H1 (cell line): ENCODE data around the gene ADTRP. TPM values are rescaled to one million over a fixed set of nuclear protein-coding genes. Genes with fewer than 3 reads are reported as not detected.
A peak's percentile ranks its signal among the peaks of the same experiment; 100 is the strongest.

Source experiments
- CTCF ChIA-PET: fragments of 300-600 bp; sonication (Branson Sonifier 250); formaldehyde crosslinking; loops from one replicate; lab custom pipeline; 2021; ENCODE audit not compliant: partially characterized antibody; lab: Charles Lee
- POLR2A ChIA-PET: fragments of 300-600 bp; sonication (Branson Sonifier 250); formaldehyde crosslinking; loops from one replicate; lab custom pipeline; 2021; ENCODE audit warnings: inconsistent platforms; ENCODE audit not compliant: partially characterized antibody; lab: Charles Lee
- DNase-seq, 2 experiments: peaks; one replicate each; pipeline versions ENCODE4 v3.0.0 to v3.0.0-alpha.2; 2010 to 2022; ENCODE audit warnings: low spot score in 2 of 2, low read depth in 1 of 2, mixed read lengths in 1 of 2
- FAIRE-seq: peaks from 2 replicates; lab custom pipeline; 2011; peaks lifted over from hg19 to GRCh38; lab: Jason Lieb, UNC
- H2AFZ ChIP-seq: 2 replicates; pipeline ENCODE4 v1.8.1; 2012; ENCODE audit warnings: low read length, inconsistent platforms
- H2AK5ac ChIP-seq: 2 replicates; pipeline ENCODE4 v1.6.1; 2013; ENCODE audit warnings: low read depth, low read length
- H2BK120ac ChIP-seq: replicated peaks from 2 replicates; pipeline ENCODE3; 2013; ENCODE audit warnings: low read depth, low read length, inconsistent platforms
- H2BK12ac ChIP-seq: 2 replicates; pipeline ENCODE4 v1.6.1; 2013; ENCODE audit warnings: low read depth, low read length
- H2BK15ac ChIP-seq: 2 replicates; pipeline ENCODE4 v1.6.1; 2013; ENCODE audit warnings: low read length
- H2BK20ac ChIP-seq: 2 replicates; pipeline ENCODE4 v1.6.1; 2013; ENCODE audit warnings: low read length
- H2BK5ac ChIP-seq: 2 replicates; pipeline ENCODE4 v1.6.1; 2013; ENCODE audit warnings: low read depth, low read length
- H3K14ac ChIP-seq: 2 replicates; pipeline ENCODE4 v1.6.1; 2013; ENCODE audit warnings: inconsistent platforms; ENCODE audit not compliant: insufficient read length
- H3K18ac ChIP-seq: 2 replicates; pipeline ENCODE4 v1.6.1; 2013; ENCODE audit warnings: low read length; ENCODE audit errors: extremely low read depth
- H3K23ac ChIP-seq: 2 replicates; pipeline ENCODE4 v1.6.1; 2013; ENCODE audit warnings: inconsistent platforms; ENCODE audit not compliant: insufficient read length
- H3K23me2 ChIP-seq: 2 replicates; pipeline ENCODE4 v1.6.1; 2013; ENCODE audit warnings: low read depth, low read length
- H3K27ac ChIP-seq: 2 replicates; pipeline ENCODE4 v1.6.1; 2011; ENCODE audit warnings: low read depth, low read length, inconsistent platforms
- H3K27me3 ChIP-seq, 4 experiments: replicated peaks in 1 of 4; 1 replicate in 1 of 4; 2 replicates in 3 of 4; pipeline versions ENCODE4 v1.6.1 to v1.8.1; 2011 to 2013; ENCODE audit warnings: low read length in 3 of 4, mild to moderate bottlenecking in 3 of 4, inconsistent platforms in 2 of 4, mixed read lengths in 2 of 4, moderate library complexity in 1 of 4; ENCODE audit not compliant: control insufficient read depth in 3 of 4, insufficient read depth in 3 of 4; ENCODE audit errors: extremely low read depth in 1 of 4
- H3K36me3 ChIP-seq, 4 experiments: 2 replicates each; pipeline versions ENCODE4 v1.6.1 to v1.8.1; 2011 to 2013; ENCODE audit warnings: mild to moderate bottlenecking in 4 of 4, low read length in 3 of 4, moderate library complexity in 2 of 4, control low read depth in 1 of 4, inconsistent platforms in 1 of 4; ENCODE audit not compliant: insufficient read depth in 4 of 4, control insufficient read depth in 2 of 4
- H3K4ac ChIP-seq: replicated peaks from 2 replicates; pipeline ENCODE3; 2013; ENCODE audit warnings: low read length, low read depth, mixed read lengths, inconsistent platforms; ENCODE audit not compliant: insufficient read length
- H3K4me1 ChIP-seq, 4 experiments: replicated peaks in 1 of 4; 1 replicate in 1 of 4; 2 replicates in 3 of 4; pipeline versions ENCODE4 v1.6.1 to v1.8.1; 2011 to 2013; ENCODE audit warnings: low read length in 3 of 4, inconsistent platforms in 2 of 4, mixed read lengths in 1 of 4; ENCODE audit not compliant: insufficient read depth in 4 of 4, control insufficient read depth in 3 of 4
- H3K4me2 ChIP-seq, 2 experiments: 2 replicates each; pipeline versions ENCODE4 v1.6.1 to v1.8.1; 2011 to 2013; ENCODE audit warnings: low read depth in 2 of 2, low read length in 2 of 2, control low read depth in 1 of 2, inconsistent platforms in 1 of 2, mild to moderate bottlenecking in 1 of 2; ENCODE audit not compliant: insufficient read depth in 1 of 2
- H3K4me3 ChIP-seq, 4 experiments: fragments of 200-600, 300-600 bp in 1 of 4; sonication (generic), shearing (Covaris generic), sonication (Bioruptor Twin) in 1 of 4; 2 replicates each; pipeline versions ENCODE4 v1.5.1 to v1.8.1; 2011 to 2016; ENCODE audit warnings: low read length in 4 of 4, low read depth in 3 of 4, control low read depth in 2 of 4, inconsistent platforms in 2 of 4, mild to moderate bottlenecking in 2 of 4, mixed read lengths in 1 of 4, moderate library complexity in 1 of 4; ENCODE audit not compliant: insufficient read depth in 2 of 4; ENCODE audit errors: extremely low read depth in 1 of 4
- H3K56ac ChIP-seq: replicated peaks from 2 replicates; pipeline ENCODE3; 2013; ENCODE audit warnings: low read depth, mild to moderate bottlenecking, mixed read lengths, low read length, inconsistent platforms; ENCODE audit not compliant: insufficient read length
- H3K79me1 ChIP-seq: 2 replicates; pipeline ENCODE4 v1.6.1; 2013; ENCODE audit warnings: low read depth, low read length, control low read depth
- H3K79me2 ChIP-seq, 2 experiments: 2 replicates each; pipeline versions ENCODE4 v1.6.1 to v1.8.1; 2012 to 2013; ENCODE audit warnings: low read length in 2 of 2, mild to moderate bottlenecking in 2 of 2, inconsistent platforms in 1 of 2; ENCODE audit not compliant: insufficient read depth in 2 of 2, control insufficient read depth in 1 of 2
- H3K9ac ChIP-seq, 4 experiments: replicated peaks in 1 of 4; 1 replicate in 1 of 4; 2 replicates in 3 of 4; pipeline versions ENCODE4 v1.6.1 to v1.8.1; 2011 to 2013; ENCODE audit warnings: low read depth in 3 of 4, low read length in 3 of 4, control low read depth in 2 of 4, mild to moderate bottlenecking in 2 of 4, moderate library complexity in 2 of 4, inconsistent platforms in 1 of 4; ENCODE audit errors: extremely low read depth in 1 of 4
- H3K9me3 ChIP-seq, 2 experiments: 2 replicates each; pipeline versions ENCODE4 v1.6.1 to v1.8.1; 2012 to 2013; ENCODE audit warnings: mild to moderate bottlenecking in 2 of 2, moderate library complexity in 2 of 2, control low read depth in 1 of 2, inconsistent platforms in 1 of 2, low read depth in 1 of 2, low read length in 1 of 2, mixed read lengths in 1 of 2; ENCODE audit not compliant: insufficient read depth in 2 of 2
- H4K20me1 ChIP-seq, 2 experiments: replicated peaks in 1 of 2; 2 replicates each; pipeline versions ENCODE3 to v1.8.1; 2011 to 2013; ENCODE audit warnings: inconsistent platforms in 2 of 2, low read length in 2 of 2, mild to moderate bottlenecking in 1 of 2; ENCODE audit not compliant: insufficient read depth in 2 of 2, control insufficient read depth in 1 of 2
- H4K5ac ChIP-seq: 2 replicates; pipeline ENCODE4 v1.6.1; 2013; ENCODE audit warnings: low read length, low read depth, mixed read lengths, inconsistent platforms; ENCODE audit not compliant: insufficient read length
- H4K8ac ChIP-seq: 2 replicates; pipeline ENCODE4 v1.8.0; 2013; ENCODE audit warnings: mild to moderate bottlenecking, moderate library complexity, low read length, inconsistent platforms; ENCODE audit not compliant: insufficient read depth; ENCODE audit errors: extremely low read depth
- H4K91ac ChIP-seq: replicated peaks from 2 replicates; pipeline ENCODE3; 2013; ENCODE audit warnings: low read length, mixed read lengths, inconsistent platforms; ENCODE audit not compliant: insufficient read length
- BRCA1 ChIP-seq: IDR thresholded peaks from 2 replicates; pipeline ENCODE4 v1.6.1; 2012; ENCODE audit warnings: low read depth, low read length, improper control_type of control experiment
- MAFK ChIP-seq: IDR thresholded peaks from 2 replicates; pipeline ENCODE4 v1.6.1; 2012; ENCODE audit warnings: low read depth, mild to moderate bottlenecking, improper control_type of control experiment, low read length
- NRF1 ChIP-seq: IDR thresholded peaks from 2 replicates; pipeline ENCODE4 v1.6.1; 2011; ENCODE audit warnings: mild to moderate bottlenecking, low read depth, low read length, improper control_type of control experiment
- PHF8 ChIP-seq: fragments of 200-600 bp; sonication (generic); conservative IDR thresholded peaks from 2 replicates; pipeline ENCODE4 v1.7.1; 2012; ENCODE audit warnings: low read depth, mild to moderate bottlenecking, inconsistent platforms, low read length, moderate library complexity
- RBBP5 ChIP-seq: IDR thresholded peaks from 2 replicates; pipeline ENCODE4 v1.7.1; 2012; ENCODE audit warnings: low read depth, mild to moderate bottlenecking, inconsistent platforms, low read length, moderate library complexity, borderline replicate concordance
- RXRA ChIP-seq: IDR thresholded peaks from 2 replicates; pipeline ENCODE4 v1.6.1; 2011; ENCODE audit warnings: low read depth, mild to moderate bottlenecking, low read length, moderate library complexity; ENCODE audit not compliant: insufficient read depth
- SP2 ChIP-seq: IDR thresholded peaks from 2 replicates; pipeline ENCODE4 v1.6.1; 2012; ENCODE audit warnings: mild to moderate bottlenecking, low read length, inconsistent platforms
- SP4 ChIP-seq: IDR thresholded peaks from 2 replicates; pipeline ENCODE4 v1.6.1; 2012; ENCODE audit warnings: low read length, inconsistent platforms
- SRF ChIP-seq: IDR thresholded peaks from 2 replicates; pipeline ENCODE4 v1.6.1; 2011; ENCODE audit warnings: mild to moderate bottlenecking, low read depth, low read length, moderate library complexity
- TBP ChIP-seq: IDR thresholded peaks from 2 replicates; pipeline ENCODE4 v1.6.1; 2011; ENCODE audit warnings: low read depth, low read length, improper control_type of control experiment
- WGBS, 2 experiments: shearing (Covaris generic) in 1 of 2; methylation state at CpG; one replicate each; pipeline versions ENCODE4 v1.1.6 to v1.1.7; 2013 to 2015; ENCODE audit warnings: low lambda C conversion rate in 2 of 2, mixed read lengths in 2 of 2, inconsistent platforms in 1 of 2, low coverage in 1 of 2, missing lambda C conversion rate in 1 of 2; ENCODE audit not compliant: insufficient replicate concordance in 2 of 2, insufficient coverage in 1 of 2, insufficient read length in 1 of 2; ENCODE audit errors: extremely low coverage in 1 of 2, missing lambda C conversion rate in 1 of 2; 5-methylcytosine and 5-hydroxymethylcytosine counted together
- polyA plus RNA-seq, 7 experiments: library from polyadenylated mRNA; depleted of rRNA in 3 of 7; stranded (reverse) in 5 of 7; unstranded in 2 of 7; fragments of >200 nt in 5 of 7; fragments of 200-250 nt in 2 of 7; gene quantifications; 1 replicate in 5 of 7; 2 replicates in 1 of 7; 4 replicates in 1 of 7; pipeline versions ENCODE4 v1.2.1 to v1.2.3, GENCODE V29; 2011 to 2013; ENCODE audit warnings: missing spikeins in 2 of 7, mixed read lengths in 2 of 7
- total RNA-seq: library from RNA; stranded (reverse); fragmentation: NEBNext Ultra II Directional; extraction: Animal tissue kit (Norgen Biotek cat#: 25700); gene quantifications from 2 replicates; pipeline ENCODE4 v1.2.1, GENCODE V29; 2021
- TF ChIP-seq, protein P1 (sequence below): IDR thresholded peaks from 2 replicates; pipeline ENCODE4 v1.6.1; 2011; ENCODE audit warnings: low read depth, mild to moderate bottlenecking, low read length; ENCODE audit not compliant: insufficient read depth
- TF ChIP-seq, protein P2 (sequence below), 3 experiments: IDR thresholded peaks; 1 replicate in 2 of 3; 2 replicates in 1 of 3; pipeline versions ENCODE4 v1.5.1 to v1.6.1; 2011; ENCODE audit warnings: low read length in 3 of 3, mild to moderate bottlenecking in 3 of 3, inconsistent platforms in 2 of 3, low read depth in 1 of 3, moderate library complexity in 1 of 3; ENCODE audit not compliant: insufficient read depth in 1 of 3; ENCODE audit errors: control extremely low read depth in 1 of 3

ADTRP gene
- total and polyA plus RNA-seq, 2 of the 8 experiments (the other 6 are each of a cell fraction or from before 2014, with no cell fraction given): 0.08 to 0.45 TPM

DNA sequence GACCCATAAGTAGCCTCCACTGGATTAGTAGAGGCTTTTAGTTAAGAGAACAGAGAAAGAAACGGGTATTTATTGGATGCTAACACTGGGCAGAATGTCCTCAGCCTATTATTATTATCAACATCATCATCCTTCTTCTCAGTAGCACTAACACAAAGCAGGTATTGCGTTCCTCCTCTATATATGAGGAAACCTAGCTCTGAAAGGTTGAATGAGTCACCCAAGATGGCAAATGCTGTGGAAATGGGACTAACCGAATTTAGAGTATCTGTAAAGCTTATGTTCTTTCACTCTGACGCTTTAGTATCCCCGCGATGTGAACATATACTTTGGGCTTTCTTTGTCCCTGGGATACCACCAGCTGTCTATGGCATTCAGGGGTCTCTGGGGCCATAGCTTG is 77.0 kb downstream of the ADTRP start:
- Histone ChIP-seq H4K8ac (no peak overlapping the region), H3K4me1 (no peaks in the 10 kb centered on the region), H3K9ac (no peak overlapping the region), H3K4me3 (no peak overlapping the region), H2BK15ac (no peak overlapping the region), H3K4me2 (no peak overlapping the region), H2BK12ac (no peak overlapping the region), H2BK120ac (no peak overlapping the region), H3K27me3 (no peaks in the 10 kb centered on the region), H3K14ac (no peak overlapping the region), H3K79me1 (no peaks in the 10 kb centered on the region), H3K79me2 (no peaks in the 10 kb centered on the region), H3K4ac (no peak overlapping the region), H2AK5ac (no peak overlapping the region), H4K91ac (no peak overlapping the region), H2AFZ (no peak overlapping the region), H3K56ac (no peak overlapping the region), H4K5ac (no peak overlapping the region), H3K23me2 (no peaks in the 10 kb centered on the region), H4K20me1 (no peaks in the 10 kb centered on the region), H3K9me3 (no peaks in the 10 kb centered on the region), H3K27ac (no peak overlapping the region), H3K36me3 (no peaks in the 10 kb centered on the region), H2BK20ac (no peak overlapping the region), H2BK5ac (peak overlapping the region; percentile 30; the same call in 1 of the 2 replicates), H3K23ac (no peak overlapping the region), H3K18ac (no peak overlapping the region)
- DNase-seq (no peak), FAIRE-seq (no peak)
- TF ChIP-seq, protein P1, sequence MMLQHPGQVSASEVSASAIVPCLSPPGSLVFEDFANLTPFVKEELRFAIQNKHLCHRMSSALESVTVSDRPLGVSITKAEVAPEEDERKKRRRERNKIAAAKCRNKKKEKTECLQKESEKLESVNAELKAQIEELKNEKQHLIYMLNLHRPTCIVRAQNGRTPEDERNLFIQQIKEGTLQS: no peak
- TF ChIP-seq, protein P2, sequence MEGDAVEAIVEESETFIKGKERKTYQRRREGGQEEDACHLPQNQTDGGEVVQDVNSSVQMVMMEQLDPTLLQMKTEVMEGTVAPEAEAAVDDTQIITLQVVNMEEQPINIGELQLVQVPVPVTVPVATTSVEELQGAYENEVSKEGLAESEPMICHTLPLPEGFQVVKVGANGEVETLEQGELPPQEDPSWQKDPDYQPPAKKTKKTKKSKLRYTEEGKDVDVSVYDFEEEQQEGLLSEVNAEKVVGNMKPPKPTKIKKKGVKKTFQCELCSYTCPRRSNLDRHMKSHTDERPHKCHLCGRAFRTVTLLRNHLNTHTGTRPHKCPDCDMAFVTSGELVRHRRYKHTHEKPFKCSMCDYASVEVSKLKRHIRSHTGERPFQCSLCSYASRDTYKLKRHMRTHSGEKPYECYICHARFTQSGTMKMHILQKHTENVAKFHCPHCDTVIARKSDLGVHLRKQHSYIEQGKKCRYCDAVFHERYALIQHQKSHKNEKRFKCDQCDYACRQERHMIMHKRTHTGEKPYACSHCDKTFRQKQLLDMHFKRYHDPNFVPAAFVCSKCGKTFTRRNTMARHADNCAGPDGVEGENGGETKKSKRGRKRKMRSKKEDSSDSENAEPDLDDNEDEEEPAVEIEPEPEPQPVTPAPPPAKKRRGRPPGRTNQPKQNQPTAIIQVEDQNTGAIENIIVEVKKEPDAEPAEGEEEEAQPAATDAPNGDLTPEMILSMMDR (IDR thresholded peaks at IDR 0.05; ENCODE audit: control extremely low read depth in 1 of 3, insufficient read depth in 1 of 3, low read depth in 1 of 3, low read length in 3 of 3): no peak
- TF ChIP-seq MAFK (no peak), SP2 (no peak), TBP (no peak), SP4 (no peak), BRCA1 (no peak), SRF (no peak), NRF1 (no peak), RBBP5 (no peak), PHF8 (no peak), RXRA (no peak)
- CTCF ChIA-PET: interaction anchor here (0.6 to 2.7 kb wide), 13 partner anchors 10 to 273 kb away, joined by 3 to 11 read pairs (median 3); no protein-coding TSS in a partner anchor
- POLR2A ChIA-PET: no interaction called here
- WGBS, 2 experiments: 87% methylated on average over 6 of the region's 6 CpGs; no CpG with 5 or more reads in 1 of the 2 experiments
